Measurements from ENCODE around the gene KLF6.

The KLF6 gene

DNA sequence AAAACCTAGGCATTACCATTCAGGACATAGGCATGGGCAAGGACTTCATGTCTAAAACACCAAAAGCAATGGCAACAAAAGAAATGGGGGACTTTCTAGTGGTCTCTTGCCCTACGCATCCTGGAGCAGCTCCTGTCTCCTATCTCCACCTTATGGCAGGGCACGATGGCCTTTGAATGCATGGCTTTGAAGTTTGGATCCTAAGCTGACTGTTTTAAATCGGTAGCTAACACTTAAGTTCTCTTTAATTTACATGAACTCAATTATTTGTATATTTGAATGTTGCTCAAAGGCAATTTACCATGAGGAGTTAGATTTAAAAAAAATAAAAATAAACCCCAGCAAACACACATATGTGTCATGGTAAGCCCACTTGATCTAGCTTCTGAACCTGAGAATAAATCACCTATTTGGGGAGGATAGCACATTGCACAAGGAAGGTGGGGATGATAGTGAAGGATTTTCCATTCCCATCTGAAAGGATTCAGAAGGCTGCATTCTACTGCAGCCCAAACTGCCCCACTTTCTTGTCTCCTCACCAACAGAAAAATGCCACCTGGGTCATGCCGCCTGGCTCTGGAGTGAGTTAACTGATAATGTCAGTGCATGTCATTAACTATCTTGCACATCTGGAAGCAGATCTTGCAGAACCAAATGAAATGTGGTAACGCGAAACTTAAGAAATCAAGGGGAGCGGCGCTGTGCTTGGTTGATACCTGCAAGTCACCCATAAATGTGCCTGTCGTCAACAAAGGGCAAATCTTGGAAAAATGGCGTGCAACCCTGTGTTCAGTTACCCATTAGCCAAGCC lies 12.4 kb downstream of the KLF6 start:
- no peak for DNase-seq

DNA sequence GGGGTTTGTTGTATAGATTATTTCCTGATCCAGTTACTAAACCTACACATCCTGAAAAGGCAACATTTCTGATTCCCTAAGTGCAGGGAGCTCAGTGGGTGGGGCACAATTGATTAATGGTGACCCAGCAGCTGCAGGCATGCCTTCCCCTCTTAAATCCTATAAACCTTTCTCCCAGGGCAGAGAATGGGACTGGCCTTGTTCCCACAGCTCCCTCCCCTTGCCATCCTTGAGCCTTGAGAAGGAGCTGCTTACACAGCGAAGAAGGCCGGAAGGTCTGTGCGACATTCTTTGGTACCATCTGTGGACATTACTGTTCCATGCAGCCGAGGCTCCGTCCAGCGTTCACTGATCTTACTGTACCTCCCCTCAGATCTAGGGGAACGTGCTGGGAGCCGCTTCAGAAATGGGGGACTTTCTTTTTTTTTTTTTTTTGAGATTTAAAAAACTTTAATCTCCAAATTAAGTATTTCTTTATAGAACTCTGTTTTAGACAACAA lies 14.3 kb downstream of the KLF6 start:
- TF ChIP-seq, protein P1, sequence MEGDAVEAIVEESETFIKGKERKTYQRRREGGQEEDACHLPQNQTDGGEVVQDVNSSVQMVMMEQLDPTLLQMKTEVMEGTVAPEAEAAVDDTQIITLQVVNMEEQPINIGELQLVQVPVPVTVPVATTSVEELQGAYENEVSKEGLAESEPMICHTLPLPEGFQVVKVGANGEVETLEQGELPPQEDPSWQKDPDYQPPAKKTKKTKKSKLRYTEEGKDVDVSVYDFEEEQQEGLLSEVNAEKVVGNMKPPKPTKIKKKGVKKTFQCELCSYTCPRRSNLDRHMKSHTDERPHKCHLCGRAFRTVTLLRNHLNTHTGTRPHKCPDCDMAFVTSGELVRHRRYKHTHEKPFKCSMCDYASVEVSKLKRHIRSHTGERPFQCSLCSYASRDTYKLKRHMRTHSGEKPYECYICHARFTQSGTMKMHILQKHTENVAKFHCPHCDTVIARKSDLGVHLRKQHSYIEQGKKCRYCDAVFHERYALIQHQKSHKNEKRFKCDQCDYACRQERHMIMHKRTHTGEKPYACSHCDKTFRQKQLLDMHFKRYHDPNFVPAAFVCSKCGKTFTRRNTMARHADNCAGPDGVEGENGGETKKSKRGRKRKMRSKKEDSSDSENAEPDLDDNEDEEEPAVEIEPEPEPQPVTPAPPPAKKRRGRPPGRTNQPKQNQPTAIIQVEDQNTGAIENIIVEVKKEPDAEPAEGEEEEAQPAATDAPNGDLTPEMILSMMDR (IDR thresholded peaks at IDR 0.05; ENCODE audit: low read depth, low read length), result no peak
- H3K9me3 ChIP-seq, result no peaks in the 10 kb centered on the region
- H3K36me3 ChIP-seq, result peaks cover 15% of the 10 kb centered on the region
- no peaks in the 10 kb centered on the region for H3K27me3 ChIP-seq
- H3K4me1 ChIP-seq, result peaks cover 4% of the 10 kb centered on the region
- no peak for DNase-seq
- no peak overlapping the region for H3K4me3 ChIP-seq (ENCODE audit: low read depth, low read length)

More for the DNA sequence above, 12.4 kb downstream of the KLF6 start:
- peaks cover 31% of the 10 kb centered on the region for H3K36me3 ChIP-seq
- no peaks in the 10 kb centered on the region for H3K9me3 ChIP-seq
- H3K27me3 ChIP-seq, result no peaks in the 10 kb centered on the region
- peaks cover 6% of the 10 kb centered on the region for H3K4me1 ChIP-seq
- H3K4me3 ChIP-seq (ENCODE audit: low read depth, low read length), result no peak overlapping the region
- TF ChIP-seq, protein P1 (IDR thresholded peaks at IDR 0.05; ENCODE audit: low read depth, low read length), result no peak

DNA sequence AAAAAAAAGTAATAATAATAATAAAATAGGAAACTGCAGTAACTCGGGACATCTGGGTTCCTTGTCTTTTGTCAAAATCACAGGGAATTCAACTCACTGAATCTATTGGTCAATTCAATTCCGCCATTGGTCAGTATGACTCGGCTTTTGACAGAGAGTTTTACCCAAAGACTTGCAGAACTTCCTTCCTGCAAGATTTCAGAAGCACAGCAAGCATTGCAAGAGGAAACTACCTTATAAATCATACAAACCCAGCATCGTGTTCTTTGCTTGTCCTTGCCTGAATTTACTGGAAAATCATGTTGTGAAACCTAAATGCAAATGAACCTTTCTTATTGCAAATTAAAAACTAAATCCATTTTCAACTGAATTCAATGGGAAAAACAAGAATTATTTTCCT lies 15.5 kb downstream of the KLF6 start:
- Histone ChIP-seq H3K9me3 (no peaks in the 10 kb centered on the region), H3K4me3 (ENCODE audit: low read depth, low read length) (no peak overlapping the region), H3K4me1 (peaks cover 4% of the 10 kb centered on the region; the same call in 1 of the 2 replicates), H3K36me3 (peaks cover 4% of the 10 kb centered on the region), H3K27me3 (no peaks in the 10 kb centered on the region)
- no peak for DNase-seq
- TF ChIP-seq, protein P1 (IDR thresholded peaks at IDR 0.05; ENCODE audit: low read depth, low read length), result no peak

DNA sequence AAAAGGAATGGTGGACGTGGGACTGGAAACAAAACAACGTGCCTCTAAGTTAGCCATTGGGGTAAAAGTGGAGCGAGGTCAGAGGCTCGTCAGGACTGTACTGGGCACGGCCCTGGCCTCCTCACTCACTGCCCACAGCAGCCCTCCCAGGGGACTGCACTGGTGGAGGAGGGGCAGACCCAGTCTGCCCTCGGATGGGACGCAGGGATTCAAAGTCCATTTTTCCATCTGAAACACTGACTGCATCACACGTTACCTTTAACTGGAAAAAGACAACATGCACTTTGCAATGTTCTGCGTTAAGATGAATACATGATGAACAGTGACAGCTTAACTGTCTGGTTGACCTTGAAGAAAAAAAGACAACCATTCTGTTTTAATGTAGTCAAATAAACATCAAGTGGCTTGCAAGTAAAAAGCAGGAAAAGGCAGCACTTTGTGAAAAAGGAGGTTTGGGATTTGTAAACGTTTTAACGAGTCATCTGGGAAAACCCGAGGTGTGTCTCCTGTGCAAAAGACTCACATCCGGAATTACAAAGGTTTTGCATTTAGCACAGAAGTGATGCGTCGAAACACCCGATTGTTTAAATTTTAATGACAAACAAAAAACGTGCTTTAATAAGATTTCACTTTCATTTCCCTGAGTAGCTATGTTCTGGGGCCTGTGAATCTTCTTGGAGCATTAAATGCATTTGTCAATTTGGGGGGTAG lies 18.8 kb downstream of the KLF6 start:
- Histone ChIP-seq H3K9me3 (no peaks in the 10 kb centered on the region), H3K4me3 (ENCODE audit: low read depth, low read length) (no peak overlapping the region), H3K27me3 (0 out of 2 replicates have a peak, but pooled peaks cover 2% of the 10 kb centered on the region), H3K4me1 (peaks cover 4% of the 10 kb centered on the region; the same call in 1 of the 2 replicates), H3K36me3 (no peaks in the 10 kb centered on the region)
- TF ChIP-seq, protein P1 (IDR thresholded peaks at IDR 0.05; ENCODE audit: low read depth, low read length), result no peak
- DNase-seq, result no peak

DNA sequence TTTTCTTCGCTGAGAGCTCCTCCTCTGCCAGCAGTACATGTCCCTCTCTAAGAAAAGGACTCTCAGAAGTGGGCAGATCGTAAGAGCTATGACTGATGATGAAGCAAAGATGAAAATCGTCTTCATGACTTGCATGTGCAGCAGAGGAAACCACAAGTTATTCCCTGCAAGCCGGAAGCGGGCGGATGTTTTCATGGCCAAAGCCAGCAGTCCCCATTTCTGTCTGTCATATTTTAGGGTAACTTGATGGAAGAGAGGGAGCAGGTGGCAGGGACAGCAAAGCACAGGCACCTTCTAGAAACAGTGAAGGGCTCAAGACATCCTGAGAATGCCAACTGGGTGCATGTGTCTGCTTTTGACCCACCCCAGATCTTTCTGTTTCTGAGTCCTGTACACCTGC lies 19.9 kb downstream of the KLF6 start:
- no peaks in the 10 kb centered on the region for H3K36me3 ChIP-seq
- H3K4me3 ChIP-seq (ENCODE audit: low read depth, low read length), result no peak overlapping the region
- DNase-seq, result no peak
- TF ChIP-seq, protein P1 (IDR thresholded peaks at IDR 0.05; ENCODE audit: low read depth, low read length), result no peak
- H3K9me3 ChIP-seq, result no peaks in the 10 kb centered on the region
- peaks cover 2% of the 10 kb centered on the region for H3K27me3 ChIP-seq
- peaks cover 4% of the 10 kb centered on the region; the same call in 1 of the 2 replicates for H3K4me1 ChIP-seq

Measured in BE2C (cell line).